Right lung (tissue), 5 donors: ENCODE results near the gene METTL25. TPM values are rescaled to one million over a fixed set of nuclear protein-coding genes. Genes with fewer than 3 reads are reported as not detected.

Experiments used
- DNase-seq, 2 donors: peaks; one replicate each; pipeline ENCODE4 v3.0.0-alpha.2; 2013
- polyA plus RNA-seq, 5 donors: library from polyadenylated mRNA; unstranded; fragments of 120-200 nt; gene quantifications; one replicate each; pipeline versions ENCODE4 v1.2.1 to v1.2.3, GENCODE V29; 2013; ENCODE audit warnings: inconsistent platforms in 1 of 5, low replicate concordance in 1 of 5; ENCODE audit not compliant: insufficient read length in 5 of 5, insufficient read depth in 1 of 5

Gene METTL25
- polyA plus RNA-seq, 5 donors = 11.9 to 14.8 (median 14.1) TPM

- DNase-seq = no peak
These were observed 103.5 kb downstream of the METTL25 start for GRCh38 chr12:82461836-82462235.

GRCh38 chr12:82468563-82468962 is 110.2 kb downstream of the METTL25 start:
- no peak for DNase-seq

GRCh38 chr12:82470906-82471512 is 112.7 kb downstream of the METTL25 start:
- no peak for DNase-seq

GRCh38 chr12:82473111-82473754 is 114.9 kb downstream of the METTL25 start:
- no peak for DNase-seq

GRCh38 chr12:82474181-82474797 is 116.0 kb downstream of the METTL25 start:
- no peak for DNase-seq

- no peak for DNase-seq
These were observed 116.5 kb downstream of the METTL25 start for GRCh38 chr12:82474798-82475184.

GRCh38 chr12:82475211-82475610 is 116.9 kb downstream of the METTL25 start:
- no peak for DNase-seq

- no peak for DNase-seq
These were observed 118.2 kb downstream of the METTL25 start for GRCh38 chr12:82476511-82476910.

GRCh38 chr12:82479511-82479910 is 121.2 kb downstream of the METTL25 start:
- no peak for DNase-seq

GRCh38 chr12:82480606-82481005 is 122.3 kb downstream of the METTL25 start:
- peak; percentile 41 to 52 for DNase-seq

GRCh38 chr12:82481954-82482353 is 123.6 kb downstream of the METTL25 start:
- DNase-seq = no peak

GRCh38 chr12:82486524-82487235 is 128.4 kb downstream of the METTL25 start:
- no peak for DNase-seq

- DNase-seq = no peak
These were observed 146.1 kb downstream of the METTL25 start for GRCh38 chr12:82504409-82504808.

- no peak for DNase-seq
These were observed 146.8 kb downstream of the METTL25 start for GRCh38 chr12:82505150-82505549.

- DNase-seq = no peak
These were observed 149.4 kb downstream of the METTL25 start for GRCh38 chr12:82507686-82508085.

GRCh38 chr12:82510386-82510785 is 152.1 kb downstream of the METTL25 start:
- DNase-seq = no peak

- no peak for DNase-seq
These were observed 156.6 kb downstream of the METTL25 start for GRCh38 chr12:82514880-82515279.

GRCh38 chr12:82515652-82516051 is 157.3 kb downstream of the METTL25 start:
- DNase-seq = no peak

- no peak for DNase-seq
These were observed 158.7 kb downstream of the METTL25 start for GRCh38 chr12:82517027-82517426.

GRCh38 chr12:82517808-82518207 is 159.5 kb downstream of the METTL25 start:
- DNase-seq = no peak

- no peak for DNase-seq
These were observed 161.2 kb downstream of the METTL25 start for GRCh38 chr12:82519510-82519909.

- DNase-seq = no peak
These were observed 164.0 kb downstream of the METTL25 start for GRCh38 chr12:82522285-82522684.

GRCh38 chr12:82522762-82523161 is 164.4 kb downstream of the METTL25 start:
- no peak for DNase-seq
